Dermis microvascular lymphatic vessel endothelial cell (primary cell): ENCODE results near the gene GRK5. TPM values are rescaled to one million over a fixed set of nuclear protein-coding genes. Genes with fewer than 3 reads are reported as not detected.

Experiments
- DNase-seq, 2 donors: peaks; one replicate each; pipeline versions ENCODE4 v3.0.0 to v3.0.0-alpha.2; 2010; ENCODE audit warnings: low read depth in 2 of 2
- total RNA-seq: library from RNA; depleted of rRNA; stranded (reverse); fragments of >200 nt; gene quantifications from 2 replicates; pipeline ENCODE4 v1.2.1, GENCODE V29; 2014

GRK5 gene
- total RNA-seq, 1 donor from 2014 or later = 28.0 TPM

DNA sequence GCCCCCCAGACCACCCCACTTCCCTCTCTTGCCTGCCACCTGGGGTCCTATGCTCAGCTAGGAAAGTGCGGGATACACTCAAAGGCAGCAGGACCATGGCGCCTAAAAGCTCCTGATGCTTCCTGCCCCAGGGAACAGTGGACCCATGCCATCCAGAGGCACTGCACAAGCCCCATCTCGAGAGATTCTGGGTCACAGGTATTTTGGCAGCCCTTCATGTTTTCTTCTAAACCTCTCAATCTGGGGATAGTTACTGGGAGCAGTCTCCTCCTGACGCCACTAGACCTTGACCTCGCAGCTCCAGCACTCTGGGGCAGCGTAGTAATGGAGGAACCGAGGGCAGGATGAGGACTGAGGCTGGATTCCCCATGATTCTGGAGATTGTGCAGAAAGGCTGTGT, 107.1 kb downstream of the GRK5 start:
- DNase-seq = no peak

DNA sequence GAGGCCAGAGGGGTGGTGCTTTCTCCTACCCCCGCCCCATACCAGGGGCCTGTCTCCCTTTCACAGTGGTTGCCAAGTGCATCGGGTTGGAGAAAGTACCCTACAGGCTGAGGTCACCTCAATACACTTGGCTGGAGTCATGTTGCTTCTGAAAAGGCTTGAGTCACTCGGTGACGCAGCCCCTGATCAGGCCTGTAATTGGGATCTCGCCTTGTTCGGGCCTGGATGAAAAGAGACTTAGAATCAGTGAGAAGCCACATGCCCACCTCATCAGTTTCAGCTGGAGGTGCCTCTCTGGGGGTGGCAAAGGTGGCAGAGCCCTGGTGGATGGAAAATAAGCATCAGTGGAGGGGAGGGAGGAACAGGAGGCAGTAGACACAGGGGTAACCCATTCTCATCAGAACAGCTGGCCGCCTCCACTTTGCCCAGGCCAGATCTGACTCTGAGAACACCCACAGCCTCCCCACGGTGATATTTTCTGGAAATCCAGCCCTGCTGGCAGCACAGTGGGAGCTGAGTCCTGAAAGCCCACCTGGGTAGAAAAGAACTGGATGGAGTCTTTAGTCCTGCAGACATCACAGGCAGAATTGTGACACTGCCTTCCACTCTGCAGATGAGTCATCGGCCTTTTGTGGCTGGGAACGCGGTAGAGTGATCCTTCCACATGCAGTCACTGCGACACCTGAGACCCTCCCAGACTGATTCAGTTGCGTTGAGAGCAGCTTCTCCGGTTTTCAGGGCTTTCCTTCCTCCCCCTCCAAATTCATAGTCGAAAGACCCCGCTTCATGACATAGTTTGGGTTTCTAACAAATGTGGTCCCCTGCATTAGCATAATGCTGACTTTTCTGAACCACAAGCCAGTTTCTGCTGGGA, 108.0 kb downstream of the GRK5 start:
- peak; percentile 38 to 86 for DNase-seq

DNA sequence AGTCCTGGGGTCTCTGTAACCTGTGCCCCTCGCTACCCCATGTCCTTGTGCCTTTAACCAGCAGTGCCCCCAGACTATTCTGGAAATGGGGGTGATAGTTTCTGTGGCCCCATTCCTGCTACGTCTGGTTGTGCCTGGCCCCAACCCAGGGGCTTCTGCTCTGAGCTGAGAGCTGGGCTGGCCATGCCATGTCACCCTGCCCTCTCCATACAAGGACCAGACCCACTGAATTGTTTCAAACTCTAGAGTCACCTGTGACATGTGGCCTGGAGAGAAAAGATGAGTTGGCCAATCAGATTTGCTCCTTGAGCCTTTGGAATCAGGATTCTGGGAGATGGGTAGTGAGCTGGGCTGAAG, 108.6 kb downstream of the GRK5 start:
- DNase-seq = no peak

DNA sequence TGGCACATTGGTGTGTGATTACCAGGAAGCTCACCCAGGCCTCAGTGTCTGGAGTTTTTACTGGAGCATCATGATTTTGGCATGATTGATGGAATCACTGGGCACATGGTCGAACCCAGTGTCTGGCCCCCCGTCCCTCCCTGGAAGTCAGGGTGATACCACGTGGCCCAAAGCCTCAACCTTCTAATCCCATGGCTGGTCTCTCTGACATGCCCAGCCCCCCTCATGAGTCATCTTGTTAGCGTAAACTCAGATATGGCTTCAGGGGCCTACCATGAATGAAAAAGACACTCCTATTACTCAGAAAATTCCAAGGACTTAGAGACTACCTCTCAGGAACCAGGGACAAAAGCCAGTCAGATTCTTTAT, 109.3 kb downstream of the GRK5 start:
- DNase-seq = peak in 1 of 2 donors; percentile 72

DNA sequence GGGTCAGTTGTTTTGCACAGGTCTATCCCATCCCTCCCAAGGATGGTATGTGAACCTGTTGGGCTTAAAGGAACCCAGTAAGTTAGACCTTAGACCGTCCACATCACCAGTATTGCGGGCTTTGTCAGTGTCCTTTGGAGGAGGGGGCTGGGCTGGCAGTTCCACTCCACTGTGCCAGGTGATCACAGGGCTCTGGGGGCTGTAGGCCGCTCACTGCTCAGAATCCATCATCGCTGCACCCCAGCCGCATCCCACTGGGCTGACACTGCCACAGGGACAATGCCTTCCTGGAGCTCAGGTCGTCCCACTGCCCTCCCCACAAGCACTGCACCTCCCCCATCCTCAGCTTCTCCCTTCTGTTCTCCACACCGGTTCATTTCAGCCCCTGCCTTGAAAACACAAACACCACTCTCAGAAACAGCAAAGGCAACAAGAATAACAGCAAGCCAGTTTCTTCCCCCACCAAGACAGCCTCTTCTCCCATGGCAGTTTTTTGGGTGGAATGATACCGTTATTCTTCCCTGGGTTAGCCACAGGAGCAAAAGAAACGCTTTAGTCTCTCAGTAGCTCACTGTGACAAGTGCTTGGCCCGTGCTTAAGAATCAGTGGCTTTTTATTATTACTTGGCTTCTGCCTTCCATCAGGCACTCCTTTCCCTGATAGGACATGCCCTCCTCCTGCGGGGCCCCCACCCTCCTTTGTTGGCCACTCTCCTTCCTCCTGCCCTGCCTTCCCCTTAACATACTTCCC, 111.2 kb downstream of the GRK5 start:
- no peak for DNase-seq

DNA sequence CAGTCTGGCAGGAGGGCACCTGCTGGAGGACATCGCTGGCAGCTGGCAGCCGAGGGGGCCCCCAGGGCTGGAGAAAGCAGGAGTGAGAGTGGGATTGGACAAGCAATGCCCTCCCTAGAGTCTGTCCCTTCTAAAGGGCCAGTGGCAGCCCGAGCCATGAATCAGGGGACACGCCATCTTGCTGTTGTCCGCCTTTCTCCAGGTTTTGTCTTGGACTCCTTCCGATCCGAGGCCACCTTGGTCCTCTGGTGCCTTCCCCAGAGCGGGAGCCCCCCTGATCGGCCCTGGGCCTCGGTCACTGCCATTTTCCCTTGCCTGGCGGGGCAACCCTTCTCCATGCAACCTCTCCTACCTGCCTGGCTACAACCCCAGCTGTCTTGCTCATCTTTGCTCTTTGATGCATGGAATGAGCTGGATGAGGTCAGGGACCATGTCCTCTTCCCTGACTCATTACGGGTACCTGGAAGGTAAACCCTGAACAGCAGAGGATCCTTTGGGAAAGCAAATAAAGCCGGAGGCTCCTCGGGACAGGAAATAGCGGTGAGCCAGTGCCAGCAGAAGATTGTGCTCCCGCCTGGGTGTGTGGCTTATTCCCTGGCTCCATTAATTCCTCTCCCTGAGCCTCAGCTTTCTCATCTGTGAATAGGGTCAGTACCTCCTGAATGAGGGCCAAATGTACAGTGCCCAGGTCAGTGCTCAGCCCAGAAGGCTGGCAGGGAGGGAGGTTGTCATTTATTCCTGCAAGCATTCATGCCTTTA, 112.0 kb downstream of the GRK5 start:
- no peak for DNase-seq

DNA sequence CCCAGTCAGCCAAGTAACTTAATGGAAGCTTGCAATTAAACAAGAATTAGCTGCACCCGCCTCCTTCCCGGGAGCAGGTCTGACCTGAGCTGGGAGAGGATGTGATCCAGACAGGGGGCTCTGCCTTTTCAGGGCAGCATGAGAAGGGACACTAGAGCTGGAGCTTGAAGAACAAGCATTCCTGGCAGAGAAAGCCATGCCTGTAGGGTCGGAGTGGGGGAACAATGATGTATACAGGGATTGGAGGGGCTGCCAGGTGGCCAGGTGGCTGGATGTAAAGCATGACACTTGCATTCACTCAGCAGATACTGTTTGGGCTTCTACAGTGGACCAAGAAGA, 112.5 kb downstream of the GRK5 start:
- no peak for DNase-seq

DNA sequence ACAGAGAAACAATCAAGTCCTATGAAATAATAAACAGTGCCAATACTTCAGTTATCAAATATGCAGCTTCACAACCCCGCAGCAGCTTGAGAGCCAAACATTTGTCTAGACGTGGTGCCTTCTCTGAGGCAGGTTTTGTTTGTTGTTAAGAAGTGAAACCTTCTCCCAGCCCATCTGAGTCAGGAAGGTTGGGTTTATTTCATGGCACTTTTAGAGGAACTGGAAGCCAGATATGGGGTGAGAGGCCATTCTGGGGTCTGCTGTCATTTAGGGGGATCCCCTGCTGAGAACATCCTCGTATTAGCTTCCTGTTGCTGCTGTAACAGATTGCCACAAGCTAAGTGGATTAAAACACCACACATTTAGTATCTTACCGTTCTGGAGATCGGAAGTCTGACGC, 113.6 kb downstream of the GRK5 start:
- DNase-seq = no peak

DNA sequence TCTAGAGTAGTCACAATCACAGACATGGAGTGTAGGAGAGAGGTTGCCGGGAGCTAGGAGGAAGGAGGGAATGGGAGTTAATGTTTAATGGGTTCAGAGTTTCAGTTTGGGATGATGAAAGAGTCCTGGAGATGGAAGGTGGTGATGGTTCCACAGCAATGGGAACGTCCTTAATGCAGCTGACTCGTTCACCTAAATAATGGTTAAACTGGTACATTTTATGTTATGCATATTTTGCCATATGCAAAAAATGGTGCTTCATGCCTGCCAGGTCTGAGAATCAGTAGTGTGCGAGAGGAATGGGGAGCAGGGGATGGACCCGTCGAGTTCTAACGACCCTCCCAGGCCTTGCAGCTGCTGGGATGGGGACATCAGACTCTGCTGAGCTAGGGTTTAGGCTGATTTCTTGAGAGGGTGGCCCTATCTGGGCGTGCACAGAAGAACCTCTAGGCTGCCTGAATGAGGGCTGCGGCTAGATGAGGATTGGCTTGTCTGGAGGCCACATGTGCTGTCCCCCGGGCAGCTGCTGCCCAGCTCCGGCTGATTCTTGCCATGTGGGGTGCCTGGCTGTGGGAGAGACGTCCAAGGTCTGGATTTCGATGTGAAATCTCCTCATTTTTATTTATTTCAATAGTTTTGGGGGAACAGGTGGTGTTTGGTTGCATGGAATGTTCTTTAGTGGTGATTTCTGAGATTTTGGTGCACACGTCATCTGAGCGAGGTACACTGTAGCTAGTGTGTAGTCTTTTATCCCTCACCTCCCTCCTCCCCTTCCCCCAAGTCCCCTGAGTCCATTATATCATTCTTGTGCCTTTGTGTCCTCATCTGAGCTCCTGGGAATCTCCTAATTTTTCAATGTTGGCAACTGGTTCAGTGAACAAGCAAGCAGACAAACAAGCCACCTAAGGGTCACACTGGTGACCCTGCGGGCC, 116.0 kb downstream of the GRK5 start:
- no peak for DNase-seq

DNA sequence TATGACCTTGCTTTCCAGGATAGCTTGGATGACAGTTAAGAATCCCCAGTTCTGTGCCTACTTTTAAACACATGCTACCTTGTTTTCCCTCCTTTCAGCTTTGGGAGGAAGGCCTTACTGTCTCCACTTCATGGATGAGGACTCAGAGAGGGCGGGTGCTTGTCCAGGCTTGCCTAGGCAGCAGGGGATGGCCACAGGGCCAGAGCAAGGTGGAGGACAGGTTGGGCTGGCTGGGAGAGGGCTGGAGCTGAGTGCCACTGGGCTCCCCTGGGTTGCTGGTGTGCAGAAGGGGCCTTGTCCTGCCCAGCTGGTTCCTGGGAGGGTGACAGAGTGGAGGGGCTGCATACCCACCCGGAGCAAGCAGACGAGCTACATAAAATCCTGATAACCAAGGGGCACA, 117.8 kb downstream of the GRK5 start:
- no peak for DNase-seq

DNA sequence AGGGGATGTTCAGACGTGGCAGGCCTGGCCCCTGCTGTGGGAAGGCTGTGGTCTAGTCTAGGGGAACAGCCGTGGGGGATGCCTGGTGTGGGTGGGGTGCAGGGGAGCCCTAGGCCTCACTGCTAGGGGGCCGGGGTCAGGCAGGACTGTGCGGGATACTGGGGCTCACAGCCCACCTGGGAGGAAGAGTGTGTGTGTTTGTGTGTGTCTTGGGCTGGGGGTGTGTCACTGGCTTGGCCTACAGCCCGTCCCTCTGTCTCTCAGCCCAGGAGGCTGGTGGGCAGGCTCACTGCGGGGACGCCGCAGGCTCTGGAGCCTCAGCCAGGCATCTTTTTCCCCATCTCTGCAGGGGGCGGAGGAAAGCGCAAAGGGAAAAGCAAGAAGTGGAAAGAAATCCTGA, 118.8 kb downstream of the GRK5 start:
- no peak for DNase-seq

DNA sequence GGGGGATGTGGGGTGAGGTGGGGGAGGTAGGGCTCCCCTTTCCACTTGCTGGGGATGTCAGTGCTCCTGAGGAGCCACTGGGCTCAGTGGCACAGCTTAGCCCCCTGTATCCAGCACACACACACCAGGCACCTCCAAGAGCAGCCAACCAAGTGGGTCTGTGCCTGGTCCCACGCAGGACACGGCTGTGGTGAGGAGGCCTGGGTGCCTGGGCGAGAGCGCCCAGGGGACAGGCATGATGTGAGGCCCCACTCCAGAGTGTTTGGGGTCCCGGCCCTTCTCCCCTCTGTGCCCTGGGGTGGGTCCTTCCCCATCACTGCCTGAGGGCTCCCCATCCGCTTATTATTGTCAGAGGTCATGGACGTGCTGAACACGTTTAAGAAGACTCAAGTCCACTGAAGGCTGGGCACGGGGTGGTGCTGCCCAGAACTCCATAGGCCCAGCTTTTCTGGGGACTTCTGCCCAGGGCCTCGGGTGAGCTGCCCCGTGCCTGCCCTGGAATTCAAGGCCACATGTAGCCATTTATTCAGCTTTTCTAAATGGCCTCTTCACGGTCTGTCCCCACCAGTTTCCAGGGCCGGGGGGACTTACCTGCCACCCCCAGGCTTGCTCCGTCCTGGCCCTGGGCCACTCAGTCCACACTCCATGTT, 119.8 kb downstream of the GRK5 start:
- no peak for DNase-seq

DNA sequence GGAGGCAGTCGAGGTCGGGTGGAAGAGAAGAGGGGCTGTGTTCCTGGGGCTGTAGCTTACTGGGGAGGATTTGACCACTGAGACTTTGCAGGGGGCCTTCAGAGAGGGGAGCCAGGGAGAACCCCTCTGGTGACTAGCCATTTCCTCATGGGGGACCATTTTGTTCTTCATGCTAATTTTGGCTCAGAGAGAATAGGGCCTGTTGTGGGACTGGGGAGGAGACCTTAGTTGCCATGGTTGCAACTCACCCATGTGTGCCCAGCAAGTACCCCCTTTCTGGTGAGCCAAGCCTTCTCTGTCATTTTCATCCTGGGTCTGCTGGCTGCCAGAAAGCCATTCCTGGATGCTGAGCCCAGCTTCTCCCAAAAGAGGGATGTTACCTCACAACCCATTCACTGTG, 120.9 kb downstream of the GRK5 start:
- DNase-seq = no peak

DNA sequence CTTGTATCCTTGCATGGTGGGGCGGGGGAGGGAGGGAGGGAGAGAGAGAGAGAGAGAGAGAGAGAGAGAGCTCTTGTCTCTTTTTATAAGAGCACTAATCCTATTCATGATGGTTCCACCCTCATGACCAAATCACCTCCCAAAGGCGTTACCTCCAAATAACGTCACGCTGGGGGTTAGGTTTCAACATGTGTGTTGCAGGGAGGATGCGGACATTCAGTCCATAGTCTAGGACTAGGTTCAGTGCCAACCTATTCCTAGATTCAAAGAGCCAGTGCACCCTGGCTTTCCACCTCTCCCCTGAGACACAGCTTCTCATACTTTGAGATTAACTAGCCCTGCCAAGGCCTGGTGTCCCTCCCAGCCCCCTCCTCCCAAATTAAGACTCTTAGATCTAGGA, 123.0 kb downstream of the GRK5 start:
- DNase-seq = no peak

DNA sequence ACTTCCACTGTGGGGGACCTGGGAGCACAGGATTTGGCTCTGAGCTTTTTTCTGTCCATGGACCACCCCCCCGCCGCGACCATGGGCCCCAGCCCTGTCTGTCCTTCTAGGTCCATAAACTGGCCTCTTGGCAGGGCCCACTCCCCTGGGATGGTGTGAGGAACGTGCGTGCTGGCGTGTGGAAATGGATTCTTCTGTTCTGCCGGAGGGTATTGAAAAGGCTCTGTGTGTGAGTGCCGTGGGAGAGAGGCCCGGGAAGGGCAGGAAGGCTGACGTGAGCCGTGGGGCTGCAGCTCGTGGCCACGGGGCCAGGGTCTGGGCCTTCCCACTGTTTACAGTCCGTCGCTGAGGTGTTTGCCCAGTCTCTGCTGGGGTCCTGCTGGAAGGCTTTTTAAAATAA, 123.7 kb downstream of the GRK5 start:
- DNase-seq = no peak

DNA sequence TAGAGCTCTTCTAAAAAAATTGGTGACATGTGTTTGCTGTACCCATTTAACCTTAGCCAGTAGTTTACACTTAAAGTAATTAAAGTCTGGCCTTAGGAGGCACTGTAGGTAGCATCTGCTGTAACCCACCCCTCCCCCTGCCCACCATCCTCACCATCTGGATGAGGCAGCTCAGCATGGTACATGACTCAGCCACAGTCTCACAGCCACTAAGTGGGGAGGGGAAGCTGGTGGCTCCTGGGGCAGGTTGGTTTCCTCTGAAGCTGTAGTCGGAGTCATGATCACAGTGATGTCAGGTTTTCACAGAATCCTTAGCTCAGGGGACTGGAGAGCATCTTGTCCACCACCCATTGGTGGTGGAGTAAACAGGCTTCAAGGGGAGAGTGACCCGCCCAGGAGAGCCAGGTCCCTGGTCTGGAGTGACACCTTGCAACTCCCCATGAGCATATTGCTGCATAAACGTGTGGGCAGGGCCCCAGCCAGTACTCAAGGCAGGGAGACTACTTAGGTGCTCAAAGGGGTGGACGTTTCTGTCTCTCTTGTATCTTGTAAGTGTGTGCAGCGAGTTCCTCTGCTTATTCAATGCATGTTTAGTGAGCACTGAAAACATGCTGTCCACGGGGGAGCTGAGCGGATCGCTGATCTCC, 125.9 kb downstream of the GRK5 start:
- DNase-seq = peak in 1 of 2 donors; percentile 40

DNA sequence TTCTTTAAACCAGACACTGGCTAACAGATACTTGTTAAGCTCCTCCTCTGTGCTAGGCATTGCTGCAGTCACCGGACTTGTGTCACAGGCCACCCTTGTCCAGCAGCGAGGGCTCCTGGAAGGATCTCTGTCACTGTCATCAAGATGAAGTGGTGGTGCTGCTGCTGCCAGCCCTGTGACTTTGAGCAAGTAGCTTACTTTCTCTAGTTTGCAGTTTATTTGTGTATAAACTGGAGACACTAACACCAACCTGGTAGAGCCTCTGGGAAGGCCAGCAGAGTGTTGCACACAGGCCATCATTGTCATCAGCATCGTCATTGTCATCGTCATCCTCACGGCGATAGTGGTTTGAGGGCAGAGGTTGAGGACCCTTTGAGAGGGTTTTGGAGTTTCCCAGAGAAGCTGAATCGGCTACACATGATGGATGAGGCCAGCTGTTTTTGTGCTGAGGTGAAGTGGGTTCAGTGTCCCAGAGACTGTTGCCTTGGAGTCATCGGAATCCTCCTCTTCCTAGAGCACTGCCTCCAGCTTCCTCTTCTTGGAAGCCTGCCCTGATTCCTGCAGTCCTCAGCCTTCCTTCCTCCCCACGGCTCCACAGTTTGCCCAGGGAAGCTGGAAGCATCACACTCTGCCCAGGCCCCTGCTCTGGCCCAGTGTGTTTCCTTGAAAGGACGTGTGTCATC, 128.4 kb downstream of the GRK5 start:
- peak in 1 of 2 donors; percentile 67 for DNase-seq

DNA sequence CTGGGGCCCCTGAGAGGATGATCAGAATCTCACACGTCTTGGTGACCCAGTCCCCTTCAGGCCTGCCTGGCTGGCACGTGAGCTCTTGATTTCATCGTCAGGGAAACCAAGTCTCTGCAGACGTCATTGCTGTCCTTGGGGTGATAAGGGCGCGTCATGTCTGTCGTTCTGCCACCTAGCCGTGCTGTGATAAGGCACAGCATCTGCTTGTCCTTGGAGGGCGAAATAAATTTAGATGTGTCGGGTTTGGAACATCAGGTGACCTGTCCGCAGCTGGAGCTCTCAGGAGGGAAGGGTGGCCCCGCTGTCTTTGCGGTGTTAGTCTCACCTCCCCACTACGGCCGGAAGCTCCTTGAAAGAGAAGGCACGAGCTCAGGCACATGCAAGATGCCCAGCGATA, 129.2 kb downstream of the GRK5 start:
- no peak for DNase-seq

DNA sequence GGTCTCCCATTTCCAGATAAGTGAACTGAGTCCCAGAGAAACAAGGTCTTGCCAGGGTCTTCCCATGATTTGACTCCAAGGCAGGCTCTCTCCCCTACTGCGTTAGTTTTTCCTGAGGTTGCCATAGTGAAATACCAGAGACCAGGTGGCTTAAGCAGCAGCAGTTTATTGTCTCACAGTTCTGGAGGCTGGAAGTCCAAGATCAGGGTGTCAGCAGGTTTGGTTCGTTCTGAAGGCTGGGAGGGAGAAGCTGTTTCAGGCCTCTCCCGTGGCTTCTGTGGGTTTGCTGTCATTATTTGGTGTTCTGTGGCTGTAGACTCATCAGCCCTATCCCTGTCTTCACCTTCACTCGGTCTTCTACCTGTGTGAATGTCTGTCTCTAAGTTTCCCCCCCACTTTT, 129.9 kb downstream of the GRK5 start:
- no peak for DNase-seq
